K562 (cell line): Measurements from ENCODE around the gene METTL25B.

Experiments used
- ARHGAP35 ChIP-seq: fragments of 450-650 bp; IDR thresholded peaks from 2 replicates; pipeline ENCODE4 v1.6.1; 2018; ENCODE audit not compliant: partially characterized antibody
- ATF1 ChIP-seq, 2 experiments: fragments of 450-650 bp in 1 of 2; IDR thresholded peaks; 2 replicates each; pipeline ENCODE4 v1.6.1; 2016; ENCODE audit warnings: missing compliant biosample characterization in 1 of 2, missing genetic modification characterization in 1 of 2
- ATF3 ChIP-seq, 2 experiments: fragments of 450-650 bp in 1 of 2; sonication (generic) in 1 of 2; formaldehyde crosslinking in 1 of 2; IDR thresholded peaks in 1 of 2; conservative IDR thresholded peaks in 1 of 2; 2 replicates each; pipeline versions ENCODE4 v1.6.1 to v1.8.1; 2016 to 2023; ENCODE audit warnings: mild to moderate bottlenecking in 2 of 2, moderate library complexity in 2 of 2, inconsistent platforms in 1 of 2, missing genetic modification reagents in 1 of 2
- CBFB ChIP-seq: sonication (generic); formaldehyde crosslinking; IDR thresholded peaks from 2 replicates; pipeline ENCODE4 v1.4.0; 2020; ENCODE audit warnings: mild to moderate bottlenecking, missing genetic modification reagents
- CTCF ChIP-seq, 3 experiments: IDR thresholded peaks in 2 of 3; conservative IDR thresholded peaks in 1 of 3; 2 replicates each; pipeline ENCODE4 v1.5.1; 2011 to 2012; ENCODE audit warnings: low read length in 3 of 3, mild to moderate bottlenecking in 3 of 3, control low read depth in 2 of 3, improper control_type of control experiment in 1 of 3, inconsistent platforms in 1 of 3, low read depth in 1 of 3, mixed read lengths in 1 of 3, moderate library complexity in 1 of 3; ENCODE audit not compliant: insufficient read depth in 2 of 3
- E4F1 ChIP-seq: fragments of 250-450 bp; sonication (Bioruptor Pico); IDR thresholded peaks from 2 replicates; pipeline ENCODE4 v1.5.0; 2021; ENCODE audit warnings: mild to moderate bottlenecking, borderline replicate concordance
- ELK1 ChIP-seq: sonication (generic); formaldehyde crosslinking; IDR thresholded peaks from 2 replicates; pipeline ENCODE4 v1.8.1; 2022; ENCODE audit warnings: missing genetic modification reagents
- IFI16 ChIP-seq: fragments of 250-450 bp; sonication (Bioruptor Pico); IDR thresholded peaks from 2 replicates; pipeline ENCODE4 v2.1.2; 2022; ENCODE audit warnings: mild to moderate bottlenecking, inconsistent platforms
- MAZ ChIP-seq, 2 experiments: fragments of 450-650 bp in 1 of 2; sonication (generic) in 1 of 2; formaldehyde crosslinking; IDR thresholded peaks in 1 of 2; conservative IDR thresholded peaks in 1 of 2; 2 replicates each; pipeline versions ENCODE4 v1.4.0 to v1.5.0; 2020; ENCODE audit warnings: mild to moderate bottlenecking in 1 of 2, missing genetic modification reagents in 1 of 2
- POLR2AphosphoS2 ChIP-seq: IDR thresholded peaks from 2 replicates; pipeline ENCODE4 v1.6.1; 2012; ENCODE audit warnings: low read length, improper control_type of control experiment
- SAFB2 ChIP-seq: fragments of 200-400 bp; formaldehyde crosslinking; IDR thresholded peaks from 2 replicates; pipeline ENCODE4 v1.6.1; 2018; ENCODE audit warnings: borderline replicate concordance, low read length, low read depth, moderate library complexity; ENCODE audit not compliant: severe bottlenecking
- YY1 ChIP-seq, 3 experiments: IDR thresholded peaks; 2 replicates each; pipeline ENCODE4 v1.6.1; 2011; ENCODE audit warnings: low read length in 2 of 3, mild to moderate bottlenecking in 2 of 3, moderate library complexity in 2 of 3, borderline replicate concordance in 1 of 3, control low read depth in 1 of 3, low read depth in 1 of 3; ENCODE audit not compliant: insufficient read depth in 3 of 3, insufficient replicate concordance in 2 of 3, control insufficient read depth in 1 of 3, insufficient read length in 1 of 3; ENCODE audit errors: extremely low read depth in 1 of 3
- ZBTB7A ChIP-seq: IDR thresholded peaks from 2 replicates; pipeline ENCODE4 v1.6.1; 2011; ENCODE audit warnings: low read depth, mild to moderate bottlenecking, low read length, moderate library complexity, borderline replicate concordance; ENCODE audit not compliant: control insufficient read depth
- ZNF785 ChIP-seq: fragments of 250-450 bp; sonication (Bioruptor Pico); IDR thresholded peaks from 2 replicates; pipeline ENCODE4 v1.4.0; 2020; ENCODE audit warnings: mild to moderate bottlenecking

GRCh38 chr1:156766298-156767100 is 38.2 kb downstream of the METTL25B start:
- TF ChIP-seq CTCF (IDR thresholded peaks at IDR 0.05 in 2 of 3, conservative IDR thresholded peaks at IDR 0.05 in 1 of 3; ENCODE audit: insufficient read depth in 2 of 3, low read depth in 1 of 3, low read length in 3 of 3) (no peak), MAZ (CRISPR knock-in tag; conservative IDR thresholded peaks at IDR 0.05 in 1 of 2, IDR thresholded peaks at IDR 0.05 in 1 of 2) (no peak), E4F1 (CRISPR knock-in tag) (no peak), IFI16 (CRISPR knock-in tag) (no peak), CBFB (CRISPR knock-in tag) (no peak), POLR2AphosphoS2 (no peak), ATF1 (CRISPR knock-in tag; IDR thresholded peaks at IDR 0.05) (no peak), ATF1 (tag; IDR thresholded peaks at IDR 0.05) (no peak), ZBTB7A (no peak), YY1 (IDR thresholded peaks at IDR 0.05; ENCODE audit: borderline replicate concordance in 1 of 3, control insufficient read depth in 1 of 3, extremely low read depth in 1 of 3, insufficient read depth in 3 of 3, insufficient read length in 1 of 3, insufficient replicate concordance in 2 of 3, low read depth in 1 of 3, low read length in 2 of 3) (no peak), ATF3 (IDR thresholded peaks at IDR 0.05) (no peak), ATF3 (CRISPR knock-in tag; conservative IDR thresholded peaks at IDR 0.05) (no peak), ARHGAP35 (no peak), ZNF785 (CRISPR knock-in tag) (no peak), ELK1 (no peak), SAFB2 (no peak)
